HG03342 (cell line): ENCODE measurements around the gene KLHL36.

Experiments used
- ATAC-seq: cut with Tn5 transposase; IDR thresholded peaks from one replicate; pipeline ENCODE4 v1.9.1; 2021; ENCODE audit warnings: mild to moderate bottlenecking, moderate library complexity; ENCODE audit not compliant: unreplicated experiment

KLHL36 gene

DNA sequence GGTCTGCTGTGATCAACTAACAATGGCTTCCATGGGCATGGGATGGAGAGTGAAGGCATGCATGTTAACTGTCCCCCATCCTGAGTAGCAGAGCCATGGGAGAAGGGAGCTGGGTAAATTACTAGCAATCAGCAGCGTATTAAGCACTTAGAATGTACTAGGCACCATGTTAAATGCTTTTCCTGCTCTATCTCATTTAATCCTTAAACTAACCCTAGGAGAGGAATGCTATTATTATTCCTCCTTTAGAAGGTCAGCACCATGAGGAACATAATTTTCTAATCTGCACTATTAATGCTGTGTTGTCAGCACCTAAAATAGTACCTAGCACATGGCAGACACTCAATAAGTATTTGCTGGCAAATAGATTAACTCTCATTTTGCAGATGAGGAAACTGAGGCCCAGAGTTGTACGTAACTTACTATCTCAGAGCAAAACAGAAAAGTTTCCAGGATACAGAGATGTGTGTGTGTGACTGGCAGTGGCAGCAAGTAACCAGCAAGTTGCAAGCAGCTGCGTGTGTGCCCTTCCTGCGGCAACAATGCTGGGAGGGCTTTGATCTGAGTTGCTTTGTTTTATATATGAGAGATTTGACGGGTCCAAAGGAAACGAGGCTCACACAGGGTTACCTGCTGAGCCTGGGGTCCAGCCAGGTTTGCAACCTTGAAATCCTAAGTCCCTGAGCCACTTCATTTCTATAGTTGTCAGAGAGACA lies 6.5 kb upstream of the KLHL36 start:
- ATAC-seq: no peak

DNA sequence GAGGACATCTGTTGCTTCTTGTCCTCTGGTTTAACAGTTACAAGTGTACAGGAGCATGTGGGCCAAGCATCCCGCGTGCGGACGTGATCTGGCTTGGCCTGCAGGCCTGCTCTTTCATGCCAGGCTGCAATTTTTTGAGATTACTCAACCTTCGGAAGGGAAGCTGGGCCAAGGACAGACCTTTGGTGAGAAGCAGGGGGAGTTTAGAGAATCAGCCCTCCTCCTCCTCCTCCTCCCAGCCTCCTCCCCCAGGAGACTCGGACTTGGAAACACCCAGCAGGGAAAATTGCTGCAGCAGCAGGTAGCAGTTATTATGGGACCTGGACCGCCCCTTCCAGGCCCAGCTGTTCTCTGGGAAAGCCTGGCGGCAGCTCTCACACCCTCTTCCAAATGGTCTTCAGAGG lies 5.1 kb upstream of the KLHL36 start:
- ATAC-seq: no peak

DNA sequence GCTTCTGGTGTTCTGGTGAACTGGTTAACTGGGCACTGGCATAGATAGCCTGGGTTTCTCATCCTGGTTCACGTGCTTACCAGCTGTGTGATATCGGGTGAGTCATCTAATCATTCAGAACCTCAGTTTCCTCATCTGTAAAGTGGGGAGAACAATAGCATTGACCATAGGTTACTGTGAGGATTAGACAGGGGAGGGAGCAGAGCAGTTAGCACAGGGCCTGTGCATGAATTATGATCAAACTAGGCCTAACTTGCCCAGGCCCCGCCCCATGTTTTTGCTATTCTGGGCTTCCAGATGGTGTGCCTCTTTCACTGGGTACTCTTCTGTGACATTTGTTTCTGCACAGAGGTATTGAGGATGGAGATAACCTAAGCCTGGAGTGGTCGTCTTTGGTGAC lies 4.6 kb upstream of the KLHL36 start:
- ATAC-seq: no peak

DNA sequence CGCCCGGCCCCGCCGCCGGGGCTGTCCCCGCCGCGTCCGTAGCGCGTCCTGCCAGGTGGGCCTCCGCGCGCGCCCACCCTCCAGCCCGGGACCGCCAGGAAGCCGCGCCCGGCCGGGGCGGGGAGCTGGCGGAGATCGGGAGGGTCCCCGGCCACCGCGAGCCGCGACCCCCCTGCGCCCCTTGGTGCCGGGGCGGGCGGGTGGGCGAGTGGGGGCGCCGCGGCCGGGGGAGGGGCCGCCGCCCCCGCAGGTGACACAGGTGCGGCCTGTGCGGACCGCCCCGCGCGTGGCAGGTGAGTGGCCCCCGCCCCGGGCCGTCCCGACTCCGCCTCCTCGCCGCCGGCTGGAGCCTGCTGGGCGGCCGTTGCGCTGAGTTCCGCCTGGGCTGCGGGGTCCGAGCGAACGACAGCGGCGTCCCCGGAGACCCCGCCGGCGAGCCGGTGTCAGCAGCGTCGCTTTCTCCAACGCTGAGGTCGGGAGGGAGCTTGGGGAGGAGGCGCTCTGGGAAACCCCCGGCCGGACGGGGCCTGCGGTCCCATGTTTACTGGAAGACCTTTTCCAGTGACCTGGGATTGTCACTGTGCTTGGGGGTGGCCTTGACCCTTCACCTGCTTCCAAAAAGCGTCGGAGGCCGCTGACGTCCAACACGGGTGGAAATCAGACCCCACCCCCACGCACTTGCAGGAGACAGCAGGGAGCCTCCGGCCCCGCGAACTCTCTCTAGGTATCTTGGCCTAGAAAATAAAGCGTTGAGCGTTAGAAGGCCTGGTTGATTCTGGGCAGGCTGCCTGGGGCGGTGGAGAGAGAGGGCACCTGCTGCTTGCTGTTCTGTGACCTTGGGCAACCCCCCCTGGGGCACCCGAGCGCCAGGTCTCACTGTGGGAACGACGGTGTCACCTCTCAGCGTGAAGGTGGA lies 542 bp downstream of the KLHL36 start:
- ATAC-seq: peak; percentile 68

DNA sequence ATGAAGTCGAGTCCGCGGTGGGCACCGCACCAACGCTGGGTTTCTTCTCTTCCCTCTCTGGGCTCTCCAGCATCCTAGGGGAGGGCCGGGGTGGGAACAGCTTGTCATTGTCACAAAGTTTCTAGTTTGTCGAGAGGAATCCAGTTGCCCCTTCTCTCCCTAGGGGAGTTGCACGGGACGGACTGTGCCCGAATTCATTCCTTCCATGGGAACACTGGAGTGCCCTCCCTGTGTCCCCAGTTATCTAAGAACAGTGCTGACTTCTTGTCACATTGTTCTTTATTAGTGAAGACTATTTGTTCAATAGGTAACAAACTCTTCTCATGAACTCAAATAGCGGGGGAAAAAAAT lies 1.2 kb downstream of the KLHL36 start:
- no peak for ATAC-seq

DNA sequence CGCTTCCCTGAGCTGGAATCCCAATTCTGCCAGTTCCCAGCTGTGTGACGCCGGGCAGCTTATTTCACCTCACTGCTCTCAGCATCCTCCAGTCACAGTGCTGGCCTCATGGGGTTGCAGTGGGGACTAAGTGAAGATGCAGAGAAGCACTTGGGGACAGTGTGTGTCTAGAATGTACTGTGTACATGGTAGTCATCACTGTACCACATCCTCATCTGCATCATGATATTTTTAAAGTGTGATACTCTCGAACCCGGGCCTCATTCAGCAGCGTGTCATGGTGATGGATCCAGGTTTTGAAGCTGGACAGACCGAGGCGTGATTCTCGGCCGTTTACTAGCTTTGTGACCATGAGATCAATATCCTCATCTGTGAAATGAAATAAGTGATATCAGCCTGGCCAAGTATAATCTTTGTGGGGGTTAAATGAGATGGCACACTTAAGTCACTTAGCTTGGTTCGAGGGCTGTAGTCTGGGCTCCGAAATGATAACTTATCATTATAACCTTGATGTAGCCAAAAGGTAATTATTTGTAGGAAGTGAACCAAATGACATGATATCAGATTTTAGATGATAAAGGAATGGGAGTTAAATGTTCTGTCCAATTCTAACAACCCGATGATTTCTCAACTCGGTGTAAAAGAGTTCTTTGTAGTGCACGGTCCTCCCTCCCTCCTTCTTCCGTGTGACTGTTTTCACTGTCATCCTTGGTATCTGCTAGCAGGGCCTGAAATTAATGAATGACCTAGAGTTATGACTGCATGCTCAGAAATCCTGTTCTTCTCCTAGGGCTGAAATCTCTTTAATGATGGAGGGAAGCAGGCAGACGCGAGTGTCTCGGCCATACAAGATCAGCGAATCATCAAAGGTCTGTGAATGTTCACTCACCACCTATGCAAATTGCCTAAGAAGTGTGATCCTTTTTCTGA lies 2.0 kb downstream of the KLHL36 start:
- ATAC-seq: no peak

DNA sequence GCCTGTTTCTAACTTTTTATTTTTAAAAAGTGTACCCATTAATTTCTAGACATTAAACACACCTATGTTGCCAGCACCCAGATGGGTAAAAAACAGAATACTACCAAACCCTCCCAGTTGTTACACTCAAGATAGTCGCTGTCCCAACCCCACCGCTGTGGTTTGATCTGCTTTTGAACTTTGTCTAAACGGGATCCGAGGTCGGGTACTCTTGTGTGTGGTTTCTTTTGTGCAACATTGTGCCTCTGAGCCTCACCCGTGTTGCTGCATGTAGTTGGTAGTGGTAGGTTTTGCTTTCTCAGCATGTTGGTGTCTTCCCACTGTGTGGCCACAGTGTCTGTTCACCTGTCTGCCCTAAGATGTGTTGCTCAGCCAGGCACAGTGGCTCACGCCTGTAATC lies 4.3 kb downstream of the KLHL36 start:
- ATAC-seq: no peak

DNA sequence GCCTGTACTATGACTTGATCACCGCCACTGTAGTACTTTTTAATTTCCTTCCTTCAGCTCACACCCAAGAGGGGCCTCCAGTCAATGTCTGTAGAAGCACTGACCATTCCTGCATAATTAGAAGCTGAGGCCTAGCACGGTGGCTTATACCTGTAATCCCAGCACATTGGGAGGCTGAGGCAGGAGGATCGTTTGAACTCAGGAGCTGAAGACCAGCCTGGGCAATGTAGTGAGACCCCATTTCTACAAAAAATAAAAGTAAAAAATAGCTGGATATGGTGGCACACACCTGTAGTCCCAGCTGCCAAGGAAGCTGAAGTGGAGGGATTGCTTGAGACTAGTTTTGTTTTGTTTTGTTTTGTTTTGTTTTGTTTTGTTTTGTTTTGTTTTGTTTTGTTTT lies 5.9 kb downstream of the KLHL36 start:
- ATAC-seq: no peak

DNA sequence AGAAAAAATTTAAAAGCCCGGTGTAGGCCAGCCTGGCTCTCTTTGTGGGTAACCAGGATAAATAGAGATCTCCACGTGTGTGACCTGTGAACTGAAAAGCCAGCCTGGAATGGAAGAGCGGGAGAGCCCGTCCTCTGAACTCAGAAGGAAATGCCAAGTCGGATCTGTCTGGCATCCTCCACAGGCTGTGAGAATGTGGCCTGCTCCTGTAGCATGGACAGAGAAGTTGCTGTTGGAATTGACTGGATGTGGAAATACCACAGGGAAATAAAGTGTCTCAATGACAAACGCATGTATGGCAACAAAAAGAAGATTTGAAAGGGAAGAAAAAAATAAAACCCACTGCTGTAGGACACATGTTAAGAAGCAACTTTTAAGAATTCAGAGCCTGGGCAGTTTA lies 6.7 kb downstream of the KLHL36 start:
- no peak for ATAC-seq

DNA sequence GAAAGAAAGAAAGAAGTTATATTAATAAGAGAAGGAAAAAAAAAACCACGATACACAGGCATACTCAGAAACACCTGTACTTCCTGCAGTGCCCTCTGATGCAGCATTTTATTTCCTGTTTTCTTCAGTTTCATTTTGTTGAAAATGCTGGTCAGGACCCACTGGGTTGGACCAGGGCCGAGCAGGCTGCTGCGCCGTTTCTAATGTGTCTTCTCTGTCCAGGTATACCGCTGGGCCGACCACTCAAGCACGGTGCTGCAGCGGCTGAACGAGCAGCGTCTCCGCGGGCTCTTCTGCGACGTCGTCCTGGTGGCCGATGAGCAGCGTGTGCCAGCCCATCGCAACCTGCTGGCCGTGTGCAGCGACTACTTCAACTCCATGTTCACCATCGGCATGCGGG lies 8.3 kb downstream of the KLHL36 start:
- no peak for ATAC-seq

DNA sequence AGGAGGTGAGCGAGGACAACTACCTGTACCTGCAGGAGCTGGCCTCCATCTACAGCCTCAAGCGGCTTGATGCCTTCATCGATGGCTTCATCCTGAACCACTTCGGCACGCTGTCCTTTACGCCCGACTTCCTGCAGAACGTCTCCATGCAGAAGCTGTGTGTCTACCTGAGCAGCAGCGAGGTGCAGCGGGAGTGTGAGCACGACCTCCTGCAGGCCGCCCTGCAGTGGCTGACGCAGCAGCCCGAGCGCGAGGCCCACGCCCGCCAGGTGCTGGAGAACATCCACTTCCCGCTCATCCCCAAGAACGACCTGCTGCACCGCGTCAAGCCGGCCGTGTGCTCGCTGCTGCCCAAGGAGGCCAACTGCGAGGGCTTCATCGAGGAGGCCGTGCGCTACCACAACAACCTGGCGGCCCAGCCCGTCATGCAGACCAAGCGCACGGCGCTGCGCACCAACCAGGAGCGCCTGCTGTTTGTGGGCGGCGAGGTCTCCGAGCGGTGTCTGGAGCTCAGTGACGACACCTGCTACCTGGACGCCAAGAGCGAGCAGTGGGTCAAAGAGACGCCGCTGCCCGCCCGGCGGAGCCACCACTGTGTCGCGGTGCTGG lies 9.0 kb downstream of the KLHL36 start:
- no peak for ATAC-seq

DNA sequence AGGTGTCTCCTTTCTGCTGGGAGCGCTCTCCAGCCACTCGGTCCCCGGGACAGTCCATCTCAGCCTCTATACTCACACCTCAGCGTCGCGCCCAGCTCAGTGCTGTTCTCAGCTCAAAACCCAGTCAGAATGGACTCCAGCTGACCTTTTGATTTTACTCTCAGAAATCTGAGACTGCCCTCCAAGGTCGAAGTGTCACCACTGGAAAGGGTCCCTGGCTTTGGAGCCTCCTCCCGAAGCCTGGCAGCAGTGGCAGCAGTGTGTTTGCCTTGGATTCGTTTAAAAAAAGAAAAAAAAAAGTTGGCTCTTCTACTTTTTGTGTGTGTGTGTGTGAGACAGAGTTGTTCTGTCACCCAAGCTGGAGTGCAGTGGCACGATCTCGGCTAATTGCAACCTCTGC lies 10.4 kb downstream of the KLHL36 start:
- no peak for ATAC-seq

DNA sequence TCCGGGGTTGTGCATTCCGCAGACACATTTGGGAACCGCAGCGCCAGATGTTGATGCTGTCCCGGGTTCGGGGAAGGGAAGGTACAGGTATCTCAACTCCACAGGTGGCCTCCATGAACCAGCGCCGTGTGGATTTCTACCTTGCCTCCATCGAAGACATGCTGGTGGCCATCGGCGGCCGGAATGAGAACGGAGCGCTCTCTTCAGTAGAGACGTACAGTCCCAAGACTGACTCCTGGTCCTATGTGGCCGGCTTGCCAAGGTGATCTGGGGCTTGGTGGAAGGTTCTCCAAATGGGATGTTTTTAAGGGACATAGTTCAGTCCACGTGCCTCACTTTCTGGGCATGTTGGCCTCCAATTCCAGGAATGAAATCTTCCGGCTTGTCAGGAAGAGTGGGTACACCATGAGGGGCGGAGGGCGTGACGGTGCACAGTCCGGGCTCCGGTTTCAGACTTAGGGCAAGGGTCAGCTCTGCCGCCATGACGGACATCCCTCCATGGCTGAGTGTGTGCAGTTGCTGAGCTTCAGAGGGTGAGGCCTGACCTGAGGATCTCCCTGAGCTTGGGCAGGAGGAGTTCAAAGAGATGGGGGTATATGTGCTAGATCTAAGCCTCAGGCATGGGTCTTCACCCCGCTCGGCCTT lies 11.5 kb downstream of the KLHL36 start:
- no peak for ATAC-seq

DNA sequence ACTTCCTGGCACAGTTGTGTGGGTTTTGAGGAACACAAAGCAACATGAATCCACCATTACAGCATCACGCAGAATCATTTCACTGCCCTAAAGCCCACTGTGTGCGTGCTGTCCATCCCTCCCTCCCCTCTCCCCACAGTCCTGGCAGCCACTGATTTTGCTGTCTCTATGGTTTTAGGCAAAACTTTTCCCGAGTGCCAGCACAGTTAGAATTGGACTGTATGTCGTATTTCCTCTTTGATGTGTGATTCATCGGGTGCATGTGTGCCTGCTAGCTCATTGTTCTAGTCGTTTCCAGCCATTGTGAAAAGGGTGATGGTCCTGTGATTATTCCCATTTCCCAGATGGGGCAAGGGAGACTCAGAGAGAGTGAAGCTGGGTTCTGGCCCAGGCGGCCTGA lies 12.7 kb downstream of the KLHL36 start:
- no peak for ATAC-seq

DNA sequence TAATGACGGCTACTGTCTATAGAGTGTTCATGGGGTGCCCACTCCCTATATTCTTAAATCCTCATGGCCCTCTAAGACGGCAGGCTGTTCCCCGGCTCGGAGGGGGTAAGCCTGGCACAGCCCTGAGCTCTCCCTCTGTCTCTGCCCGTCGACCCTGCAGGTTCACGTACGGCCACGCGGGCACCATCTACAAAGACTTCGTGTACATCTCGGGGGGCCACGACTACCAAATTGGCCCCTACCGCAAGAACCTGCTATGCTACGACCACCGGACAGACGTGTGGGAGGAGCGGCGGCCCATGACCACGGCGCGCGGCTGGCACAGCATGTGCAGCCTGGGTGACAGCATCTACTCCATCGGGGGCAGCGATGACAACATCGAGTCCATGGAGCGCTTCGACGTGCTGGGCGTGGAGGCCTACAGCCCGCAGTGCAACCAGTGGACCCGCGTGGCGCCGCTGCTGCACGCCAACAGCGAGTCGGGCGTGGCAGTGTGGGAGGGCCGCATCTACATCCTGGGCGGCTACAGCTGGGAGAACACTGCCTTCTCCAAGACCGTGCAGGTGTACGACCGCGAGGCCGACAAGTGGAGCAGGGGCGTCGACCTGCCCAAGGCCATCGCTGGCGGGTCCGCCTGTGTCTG lies 13.2 kb downstream of the KLHL36 start:
- no peak for ATAC-seq

DNA sequence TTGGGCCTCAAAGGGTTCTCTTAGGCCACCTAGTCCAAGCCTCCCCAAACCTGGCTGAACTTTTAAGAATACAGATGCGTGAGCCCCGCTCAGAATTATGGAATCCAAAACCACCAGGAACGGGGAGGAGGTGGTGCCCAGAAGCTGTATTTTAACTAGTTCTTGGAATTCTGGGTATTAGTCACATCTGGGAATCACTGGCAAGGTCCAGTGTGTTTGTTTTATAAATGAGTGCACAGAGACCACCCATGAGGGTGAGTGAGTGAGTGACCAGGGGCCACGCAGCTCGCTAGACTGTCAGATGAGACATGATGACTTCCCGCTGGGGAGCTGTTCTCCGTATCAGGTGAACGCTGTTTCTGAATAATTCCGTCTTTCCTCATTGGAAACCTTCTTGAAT lies 14.2 kb downstream of the KLHL36 start:
- no peak for ATAC-seq

DNA sequence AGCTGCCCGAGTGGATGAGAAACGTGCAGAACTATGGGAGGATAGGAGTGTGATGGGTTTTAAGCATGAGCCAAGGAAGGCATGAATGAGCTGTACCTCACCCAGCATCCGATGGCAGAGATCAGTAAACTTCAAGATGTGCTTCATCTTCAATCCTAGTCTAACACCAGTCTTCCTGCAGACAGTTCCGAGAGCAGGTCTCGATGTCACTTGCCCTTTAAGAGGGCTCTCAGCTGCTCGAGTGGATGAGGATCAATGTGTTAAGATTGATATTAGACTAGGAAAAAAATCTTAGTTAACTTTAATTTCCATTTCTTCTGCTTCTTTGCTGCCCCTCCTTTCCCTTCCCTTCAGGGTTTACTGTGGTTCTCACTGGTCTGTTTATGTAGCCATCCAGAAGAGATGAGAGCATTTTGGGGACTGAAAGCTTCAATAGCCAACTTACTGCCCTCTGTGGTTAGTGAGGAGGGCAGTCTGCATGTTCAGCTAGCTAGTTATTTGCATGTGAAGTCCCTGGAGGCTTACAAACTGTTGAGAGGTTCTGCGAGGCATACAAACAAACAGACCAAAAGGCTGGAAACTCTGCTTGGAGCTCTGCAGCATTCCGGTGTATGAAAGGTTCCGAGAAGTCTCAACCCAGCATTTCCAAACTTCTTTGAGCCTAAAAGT lies 15.3 kb downstream of the KLHL36 start:
- peak; percentile 84 for ATAC-seq

DNA sequence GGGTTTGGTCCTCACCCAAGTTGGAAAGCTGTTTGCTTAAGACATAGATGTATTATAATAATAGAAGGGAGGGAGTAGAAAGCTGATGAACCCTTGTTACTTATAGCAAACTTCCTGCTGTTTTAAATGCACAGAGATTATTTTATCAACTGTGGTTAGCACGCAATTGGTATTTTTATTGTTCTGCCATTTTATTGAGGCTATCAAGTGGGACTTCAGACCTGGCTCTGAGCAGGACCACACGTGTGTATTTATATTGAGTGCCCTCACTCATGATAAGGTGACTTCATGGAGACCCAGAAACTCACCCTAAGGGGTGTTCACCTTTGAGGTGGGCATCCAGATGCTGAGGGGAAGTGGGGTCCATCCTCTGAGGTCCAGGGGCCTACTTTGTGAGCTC lies 17.0 kb downstream of the KLHL36 start:
- ATAC-seq: no peak

DNA sequence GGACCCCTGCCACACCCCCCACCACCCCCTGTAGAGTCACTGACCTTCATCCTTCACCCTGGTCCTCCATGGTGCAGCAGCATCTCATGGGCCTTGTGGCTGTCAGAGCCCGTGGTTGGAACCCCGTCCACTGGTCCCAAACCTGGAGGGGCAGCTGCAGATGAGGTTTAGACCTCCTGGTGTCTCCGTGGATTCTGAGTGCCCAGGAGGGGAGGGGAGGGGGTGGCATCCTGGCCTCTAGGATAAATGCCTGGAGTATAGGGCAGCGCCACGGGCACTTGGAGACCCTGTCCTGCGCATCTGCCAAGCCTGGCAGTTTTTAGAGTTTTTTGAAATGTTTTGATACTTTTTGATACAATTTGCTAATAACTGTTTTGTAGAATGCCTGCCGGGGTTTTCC lies 17.5 kb downstream of the KLHL36 start:
- ATAC-seq: no peak
